Vagina (tissue), 2 donors: ENCODE measurements around the gene MORC2.

Experiments used
- POLR2AphosphoS5 ChIP-seq, 2 donors: sonication (generic); formaldehyde crosslinking; IDR thresholded peaks; one replicate each; pipeline ENCODE4 v1.9.0; 2017; ENCODE audit warnings: antibody characterized with exemption in 2 of 2, mild to moderate bottlenecking in 2 of 2, low read depth in 1 of 2; ENCODE audit not compliant: insufficient read depth in 1 of 2
- TF ChIP-seq, protein P1 (sequence below), 3 experiments: fragments of 450-650 bp in 2 of 3; fragments of 200-600 bp in 1 of 3; sonication (generic) in 1 of 3; IDR thresholded peaks; one replicate each; pipeline ENCODE4 v1.5.1; 2017 to 2019; ENCODE audit warnings: antibody characterized with exemption in 3 of 3, mild to moderate bottlenecking in 2 of 3, moderate library complexity in 2 of 3

DNA sequence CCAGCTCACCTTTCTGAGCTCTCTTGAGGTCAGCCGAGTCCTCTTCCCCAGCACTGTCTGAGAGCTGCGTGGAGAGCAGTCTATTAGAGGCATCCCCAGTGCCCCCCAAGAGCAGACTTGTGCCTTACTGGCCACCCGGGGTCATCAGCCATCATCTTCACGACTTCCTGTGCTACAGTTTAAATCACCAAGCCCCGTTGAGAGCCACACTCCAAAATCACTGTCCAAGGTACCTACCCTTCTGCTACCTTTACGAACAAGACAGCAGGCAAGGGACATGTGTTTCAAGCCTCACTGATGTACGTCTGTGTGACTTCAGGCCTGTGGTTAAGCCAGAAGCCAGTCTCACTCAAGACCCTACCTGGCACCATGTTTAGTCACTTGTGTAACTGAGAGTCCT is 35.1 kb downstream of the MORC2 start:
- TF ChIP-seq, protein P1, sequence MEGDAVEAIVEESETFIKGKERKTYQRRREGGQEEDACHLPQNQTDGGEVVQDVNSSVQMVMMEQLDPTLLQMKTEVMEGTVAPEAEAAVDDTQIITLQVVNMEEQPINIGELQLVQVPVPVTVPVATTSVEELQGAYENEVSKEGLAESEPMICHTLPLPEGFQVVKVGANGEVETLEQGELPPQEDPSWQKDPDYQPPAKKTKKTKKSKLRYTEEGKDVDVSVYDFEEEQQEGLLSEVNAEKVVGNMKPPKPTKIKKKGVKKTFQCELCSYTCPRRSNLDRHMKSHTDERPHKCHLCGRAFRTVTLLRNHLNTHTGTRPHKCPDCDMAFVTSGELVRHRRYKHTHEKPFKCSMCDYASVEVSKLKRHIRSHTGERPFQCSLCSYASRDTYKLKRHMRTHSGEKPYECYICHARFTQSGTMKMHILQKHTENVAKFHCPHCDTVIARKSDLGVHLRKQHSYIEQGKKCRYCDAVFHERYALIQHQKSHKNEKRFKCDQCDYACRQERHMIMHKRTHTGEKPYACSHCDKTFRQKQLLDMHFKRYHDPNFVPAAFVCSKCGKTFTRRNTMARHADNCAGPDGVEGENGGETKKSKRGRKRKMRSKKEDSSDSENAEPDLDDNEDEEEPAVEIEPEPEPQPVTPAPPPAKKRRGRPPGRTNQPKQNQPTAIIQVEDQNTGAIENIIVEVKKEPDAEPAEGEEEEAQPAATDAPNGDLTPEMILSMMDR (IDR thresholded peaks at IDR 0.05), result no peak
- no peak for TF ChIP-seq POLR2AphosphoS5 (IDR thresholded peaks at IDR 0.05; ENCODE audit: insufficient read depth in 1 of 2, low read depth in 1 of 2)
